HG03039 (cell line): ENCODE measurements around the gene MAGT1.
"Not testable (repeated sequence)": the region's sequence is repeated elsewhere in the genome, so short reads cannot be mapped to it uniquely, and the experiment has no call there.

Experiments
- ATAC-seq: cut with Tn5 transposase; IDR thresholded peaks from one replicate; pipeline ENCODE4 v1.9.1; 2021; ENCODE audit warnings: mild to moderate bottlenecking, moderate library complexity; ENCODE audit not compliant: unreplicated experiment

The MAGT1 gene

GRCh38 chrX:77875372-77875771 is 19.9 kb downstream of the MAGT1 start:
- ATAC-seq, result no peak

- ATAC-seq, result not testable (repeated sequence)
Observed at GRCh38 chrX:77831544-77831943, 63.7 kb downstream of the MAGT1 start.

- ATAC-seq, result not testable (repeated sequence)
Observed at GRCh38 chrX:77821989-77822388, 73.2 kb downstream of the MAGT1 start.

- ATAC-seq, result no peak
Observed at GRCh38 chrX:77820091-77820727, 75.0 kb downstream of the MAGT1 start.

- ATAC-seq, result no peak
Observed at GRCh38 chrX:77814210-77814609, 81.0 kb downstream of the MAGT1 start.

DNA sequence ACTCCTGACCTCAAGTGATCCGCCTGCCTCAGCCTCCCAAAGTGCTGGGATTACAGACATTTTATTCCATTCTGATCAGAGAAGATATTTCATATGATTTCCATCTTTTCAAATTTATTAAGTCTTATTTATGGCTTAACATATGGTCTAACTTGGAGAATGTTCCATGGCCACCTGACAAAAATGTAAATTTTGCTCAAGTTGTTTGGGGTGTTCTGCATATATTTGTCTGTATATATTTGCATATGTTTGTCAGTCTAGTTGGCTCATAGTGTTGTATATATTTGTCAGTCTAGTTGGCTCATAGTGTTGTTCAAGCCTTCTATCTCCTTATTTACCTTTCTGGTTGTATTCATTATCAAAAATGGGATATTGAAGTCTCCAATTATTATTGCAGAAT is 93.0 kb downstream of the MAGT1 start:
- no peak for ATAC-seq

DNA sequence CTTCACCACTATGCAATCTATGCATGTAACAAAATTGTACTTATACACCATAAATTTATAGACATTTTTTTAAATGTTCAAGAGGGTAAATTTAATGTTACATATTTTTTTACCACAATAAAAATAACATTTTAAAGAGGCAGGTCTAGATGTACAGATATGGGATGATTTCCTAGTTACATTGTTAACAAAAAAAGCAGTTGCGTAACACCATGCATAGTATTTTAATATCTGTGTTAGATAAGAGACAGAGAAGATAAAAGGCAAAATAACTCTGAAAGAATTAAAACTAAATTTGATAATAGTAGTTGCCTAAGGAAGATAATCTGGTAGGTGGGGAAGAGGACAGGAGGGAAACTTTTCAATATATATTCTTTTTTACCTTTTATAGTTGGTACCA is 100.1 kb downstream of the MAGT1 start:
- no peak for ATAC-seq

- no peak for ATAC-seq
Observed at GRCh38 chrX:77793946-77794345, 101.3 kb downstream of the MAGT1 start.

- ATAC-seq, result no peak
Observed at GRCh38 chrX:77788050-77788449, 107.2 kb downstream of the MAGT1 start.

- no peak for ATAC-seq
Observed at GRCh38 chrX:77786365-77786680, 108.9 kb downstream of the MAGT1 start.

- ATAC-seq, result peak; percentile 96
Observed at GRCh38 chrX:77785486-77786364, 109.5 kb downstream of the MAGT1 start, which contains the start of gene ATRX. Gene ATRX (minus strand): TSS chrX:77786216. CDS start chrX:77786001, 215 bp downstream.

- no peak for ATAC-seq
Observed at GRCh38 chrX:77779695-77780094, 115.5 kb downstream of the MAGT1 start.

GRCh38 chrX:77776659-77777058 is 118.6 kb downstream of the MAGT1 start:
- ATAC-seq, result no peak
